H1 (cell line): ENCODE data around the gene PALD1. TPM values are rescaled to one million over a fixed set of nuclear protein-coding genes. Genes with fewer than 3 reads are reported as not detected.

Experiments
- CTCF ChIA-PET: fragments of 300-600 bp; sonication (Branson Sonifier 250); formaldehyde crosslinking; loops from one replicate; lab custom pipeline; 2021; ENCODE audit not compliant: partially characterized antibody; lab: Charles Lee
- POLR2A ChIA-PET: fragments of 300-600 bp; sonication (Branson Sonifier 250); formaldehyde crosslinking; loops from one replicate; lab custom pipeline; 2021; ENCODE audit warnings: inconsistent platforms; ENCODE audit not compliant: partially characterized antibody; lab: Charles Lee
- DNase-seq, 2 experiments: peaks; one replicate each; pipeline versions ENCODE4 v3.0.0 to v3.0.0-alpha.2; 2010 to 2022; ENCODE audit warnings: low spot score in 2 of 2, low read depth in 1 of 2, mixed read lengths in 1 of 2
- FAIRE-seq: peaks from 2 replicates; lab custom pipeline; 2011; peaks lifted over from hg19 to GRCh38; lab: Jason Lieb, UNC
- H2AFZ ChIP-seq: 2 replicates; pipeline ENCODE4 v1.8.1; 2012; ENCODE audit warnings: low read length, inconsistent platforms
- H2AK5ac ChIP-seq: 2 replicates; pipeline ENCODE4 v1.6.1; 2013; ENCODE audit warnings: low read depth, low read length
- H2BK120ac ChIP-seq: replicated peaks from 2 replicates; pipeline ENCODE3; 2013; ENCODE audit warnings: low read depth, low read length, inconsistent platforms
- H2BK12ac ChIP-seq: 2 replicates; pipeline ENCODE4 v1.6.1; 2013; ENCODE audit warnings: low read depth, low read length
- H2BK15ac ChIP-seq: 2 replicates; pipeline ENCODE4 v1.6.1; 2013; ENCODE audit warnings: low read length
- H2BK20ac ChIP-seq: 2 replicates; pipeline ENCODE4 v1.6.1; 2013; ENCODE audit warnings: low read length
- H2BK5ac ChIP-seq: 2 replicates; pipeline ENCODE4 v1.6.1; 2013; ENCODE audit warnings: low read depth, low read length
- H3K14ac ChIP-seq: 2 replicates; pipeline ENCODE4 v1.6.1; 2013; ENCODE audit warnings: inconsistent platforms; ENCODE audit not compliant: insufficient read length
- H3K18ac ChIP-seq: 2 replicates; pipeline ENCODE4 v1.6.1; 2013; ENCODE audit warnings: low read length; ENCODE audit errors: extremely low read depth
- H3K23ac ChIP-seq: 2 replicates; pipeline ENCODE4 v1.6.1; 2013; ENCODE audit warnings: inconsistent platforms; ENCODE audit not compliant: insufficient read length
- H3K23me2 ChIP-seq: 2 replicates; pipeline ENCODE4 v1.6.1; 2013; ENCODE audit warnings: low read depth, low read length
- H3K27ac ChIP-seq: 2 replicates; pipeline ENCODE4 v1.6.1; 2011; ENCODE audit warnings: low read depth, low read length, inconsistent platforms
- H3K27me3 ChIP-seq, 4 experiments: replicated peaks in 1 of 4; 1 replicate in 1 of 4; 2 replicates in 3 of 4; pipeline versions ENCODE4 v1.6.1 to v1.8.1; 2011 to 2013; ENCODE audit warnings: low read length in 3 of 4, mild to moderate bottlenecking in 3 of 4, inconsistent platforms in 2 of 4, mixed read lengths in 2 of 4, moderate library complexity in 1 of 4; ENCODE audit not compliant: control insufficient read depth in 3 of 4, insufficient read depth in 3 of 4; ENCODE audit errors: extremely low read depth in 1 of 4
- H3K36me3 ChIP-seq, 4 experiments: 2 replicates each; pipeline versions ENCODE4 v1.6.1 to v1.8.1; 2011 to 2013; ENCODE audit warnings: mild to moderate bottlenecking in 4 of 4, low read length in 3 of 4, moderate library complexity in 2 of 4, control low read depth in 1 of 4, inconsistent platforms in 1 of 4; ENCODE audit not compliant: insufficient read depth in 4 of 4, control insufficient read depth in 2 of 4
- H3K4ac ChIP-seq: replicated peaks from 2 replicates; pipeline ENCODE3; 2013; ENCODE audit warnings: low read length, low read depth, mixed read lengths, inconsistent platforms; ENCODE audit not compliant: insufficient read length
- H3K4me1 ChIP-seq, 4 experiments: replicated peaks in 1 of 4; 1 replicate in 1 of 4; 2 replicates in 3 of 4; pipeline versions ENCODE4 v1.6.1 to v1.8.1; 2011 to 2013; ENCODE audit warnings: low read length in 3 of 4, inconsistent platforms in 2 of 4, mixed read lengths in 1 of 4; ENCODE audit not compliant: insufficient read depth in 4 of 4, control insufficient read depth in 3 of 4
- H3K4me2 ChIP-seq, 2 experiments: 2 replicates each; pipeline versions ENCODE4 v1.6.1 to v1.8.1; 2011 to 2013; ENCODE audit warnings: low read depth in 2 of 2, low read length in 2 of 2, control low read depth in 1 of 2, inconsistent platforms in 1 of 2, mild to moderate bottlenecking in 1 of 2; ENCODE audit not compliant: insufficient read depth in 1 of 2
- H3K4me3 ChIP-seq, 4 experiments: fragments of 200-600, 300-600 bp in 1 of 4; sonication (generic), shearing (Covaris generic), sonication (Bioruptor Twin) in 1 of 4; 2 replicates each; pipeline versions ENCODE4 v1.5.1 to v1.8.1; 2011 to 2016; ENCODE audit warnings: low read length in 4 of 4, low read depth in 3 of 4, control low read depth in 2 of 4, inconsistent platforms in 2 of 4, mild to moderate bottlenecking in 2 of 4, mixed read lengths in 1 of 4, moderate library complexity in 1 of 4; ENCODE audit not compliant: insufficient read depth in 2 of 4; ENCODE audit errors: extremely low read depth in 1 of 4
- H3K56ac ChIP-seq: replicated peaks from 2 replicates; pipeline ENCODE3; 2013; ENCODE audit warnings: low read depth, mild to moderate bottlenecking, mixed read lengths, low read length, inconsistent platforms; ENCODE audit not compliant: insufficient read length
- H3K79me1 ChIP-seq: 2 replicates; pipeline ENCODE4 v1.6.1; 2013; ENCODE audit warnings: low read depth, low read length, control low read depth
- H3K79me2 ChIP-seq, 2 experiments: 2 replicates each; pipeline versions ENCODE4 v1.6.1 to v1.8.1; 2012 to 2013; ENCODE audit warnings: low read length in 2 of 2, mild to moderate bottlenecking in 2 of 2, inconsistent platforms in 1 of 2; ENCODE audit not compliant: insufficient read depth in 2 of 2, control insufficient read depth in 1 of 2
- H3K9ac ChIP-seq, 4 experiments: replicated peaks in 1 of 4; 1 replicate in 1 of 4; 2 replicates in 3 of 4; pipeline versions ENCODE4 v1.6.1 to v1.8.1; 2011 to 2013; ENCODE audit warnings: low read depth in 3 of 4, low read length in 3 of 4, control low read depth in 2 of 4, mild to moderate bottlenecking in 2 of 4, moderate library complexity in 2 of 4, inconsistent platforms in 1 of 4; ENCODE audit errors: extremely low read depth in 1 of 4
- H3K9me3 ChIP-seq, 2 experiments: 2 replicates each; pipeline versions ENCODE4 v1.6.1 to v1.8.1; 2012 to 2013; ENCODE audit warnings: mild to moderate bottlenecking in 2 of 2, moderate library complexity in 2 of 2, control low read depth in 1 of 2, inconsistent platforms in 1 of 2, low read depth in 1 of 2, low read length in 1 of 2, mixed read lengths in 1 of 2; ENCODE audit not compliant: insufficient read depth in 2 of 2
- H4K20me1 ChIP-seq, 2 experiments: replicated peaks in 1 of 2; 2 replicates each; pipeline versions ENCODE3 to v1.8.1; 2011 to 2013; ENCODE audit warnings: inconsistent platforms in 2 of 2, low read length in 2 of 2, mild to moderate bottlenecking in 1 of 2; ENCODE audit not compliant: insufficient read depth in 2 of 2, control insufficient read depth in 1 of 2
- H4K5ac ChIP-seq: 2 replicates; pipeline ENCODE4 v1.6.1; 2013; ENCODE audit warnings: low read length, low read depth, mixed read lengths, inconsistent platforms; ENCODE audit not compliant: insufficient read length
- H4K8ac ChIP-seq: 2 replicates; pipeline ENCODE4 v1.8.0; 2013; ENCODE audit warnings: mild to moderate bottlenecking, moderate library complexity, low read length, inconsistent platforms; ENCODE audit not compliant: insufficient read depth; ENCODE audit errors: extremely low read depth
- H4K91ac ChIP-seq: replicated peaks from 2 replicates; pipeline ENCODE3; 2013; ENCODE audit warnings: low read length, mixed read lengths, inconsistent platforms; ENCODE audit not compliant: insufficient read length
- CEBPB ChIP-seq: IDR thresholded peaks from 2 replicates; pipeline ENCODE4 v1.6.1; 2012; ENCODE audit warnings: low read depth, low read length
- CHD1 ChIP-seq: IDR thresholded peaks from 2 replicates; pipeline ENCODE4 v1.6.1; 2012; ENCODE audit warnings: low read depth, low read length, improper control_type of control experiment
- CTBP2 ChIP-seq: IDR thresholded peaks from 2 replicates; pipeline ENCODE4 v1.7.0; 2011; ENCODE audit warnings: borderline replicate concordance, mild to moderate bottlenecking, moderate library complexity, mixed read lengths, low read length; ENCODE audit not compliant: insufficient read depth, insufficient read length
- EP300 ChIP-seq, 2 experiments: IDR thresholded peaks; 1 replicate in 1 of 2; 2 replicates in 1 of 2; pipeline ENCODE4 v1.6.1; 2011 to 2012; ENCODE audit warnings: low read depth in 2 of 2, low read length in 2 of 2, mild to moderate bottlenecking in 2 of 2, borderline replicate concordance in 1 of 2, inconsistent platforms in 1 of 2, moderate library complexity in 1 of 2
- GTF2F1 ChIP-seq: IDR thresholded peaks from 2 replicates; pipeline ENCODE4 v1.6.1; 2012; ENCODE audit warnings: low read depth, low read length, improper control_type of control experiment, borderline replicate concordance
- MAFK ChIP-seq: IDR thresholded peaks from 2 replicates; pipeline ENCODE4 v1.6.1; 2012; ENCODE audit warnings: low read depth, mild to moderate bottlenecking, improper control_type of control experiment, low read length
- NANOG ChIP-seq: IDR thresholded peaks from 2 replicates; pipeline ENCODE4 v1.6.1; 2011; ENCODE audit warnings: low read length, low read depth, mild to moderate bottlenecking, inconsistent platforms; ENCODE audit not compliant: insufficient read depth, poor library complexity, severe bottlenecking
- SIX5 ChIP-seq: IDR thresholded peaks from 2 replicates; pipeline ENCODE4 v1.6.1; 2011; ENCODE audit warnings: mild to moderate bottlenecking, low read depth, low read length
- TAF1 ChIP-seq: IDR thresholded peaks from 2 replicates; pipeline ENCODE4 v1.6.1; 2011; ENCODE audit warnings: mild to moderate bottlenecking, low read depth, low read length
- TAF7 ChIP-seq: optimal IDR thresholded peaks from 2 replicates; pipeline ENCODE3; 2011; ENCODE audit warnings: low read depth, mild to moderate bottlenecking, inconsistent platforms, low read length, moderate library complexity, borderline replicate concordance
- TCF12 ChIP-seq: IDR thresholded peaks from 2 replicates; pipeline ENCODE4 v1.6.1; 2011; ENCODE audit warnings: low read depth, mild to moderate bottlenecking, low read length
- WGBS, 2 experiments: shearing (Covaris generic) in 1 of 2; methylation state at CpG; one replicate each; pipeline versions ENCODE4 v1.1.6 to v1.1.7; 2013 to 2015; ENCODE audit warnings: low lambda C conversion rate in 2 of 2, mixed read lengths in 2 of 2, inconsistent platforms in 1 of 2, low coverage in 1 of 2, missing lambda C conversion rate in 1 of 2; ENCODE audit not compliant: insufficient replicate concordance in 2 of 2, insufficient coverage in 1 of 2, insufficient read length in 1 of 2; ENCODE audit errors: extremely low coverage in 1 of 2, missing lambda C conversion rate in 1 of 2; 5-methylcytosine and 5-hydroxymethylcytosine counted together
- polyA plus RNA-seq, 7 experiments: library from polyadenylated mRNA; depleted of rRNA in 3 of 7; stranded (reverse) in 5 of 7; unstranded in 2 of 7; fragments of >200 nt in 5 of 7; fragments of 200-250 nt in 2 of 7; gene quantifications; 1 replicate in 5 of 7; 2 replicates in 1 of 7; 4 replicates in 1 of 7; pipeline versions ENCODE4 v1.2.1 to v1.2.3, GENCODE V29; 2011 to 2013; ENCODE audit warnings: missing spikeins in 2 of 7, mixed read lengths in 2 of 7
- total RNA-seq: library from RNA; stranded (reverse); fragmentation: NEBNext Ultra II Directional; extraction: Animal tissue kit (Norgen Biotek cat#: 25700); gene quantifications from 2 replicates; pipeline ENCODE4 v1.2.1, GENCODE V29; 2021

Gene PALD1
- total and polyA plus RNA-seq, 2 of the 8 experiments (the other 6 are each of a cell fraction or from before 2014, with no cell fraction given): 13.3 to 32.8 TPM

DNA sequence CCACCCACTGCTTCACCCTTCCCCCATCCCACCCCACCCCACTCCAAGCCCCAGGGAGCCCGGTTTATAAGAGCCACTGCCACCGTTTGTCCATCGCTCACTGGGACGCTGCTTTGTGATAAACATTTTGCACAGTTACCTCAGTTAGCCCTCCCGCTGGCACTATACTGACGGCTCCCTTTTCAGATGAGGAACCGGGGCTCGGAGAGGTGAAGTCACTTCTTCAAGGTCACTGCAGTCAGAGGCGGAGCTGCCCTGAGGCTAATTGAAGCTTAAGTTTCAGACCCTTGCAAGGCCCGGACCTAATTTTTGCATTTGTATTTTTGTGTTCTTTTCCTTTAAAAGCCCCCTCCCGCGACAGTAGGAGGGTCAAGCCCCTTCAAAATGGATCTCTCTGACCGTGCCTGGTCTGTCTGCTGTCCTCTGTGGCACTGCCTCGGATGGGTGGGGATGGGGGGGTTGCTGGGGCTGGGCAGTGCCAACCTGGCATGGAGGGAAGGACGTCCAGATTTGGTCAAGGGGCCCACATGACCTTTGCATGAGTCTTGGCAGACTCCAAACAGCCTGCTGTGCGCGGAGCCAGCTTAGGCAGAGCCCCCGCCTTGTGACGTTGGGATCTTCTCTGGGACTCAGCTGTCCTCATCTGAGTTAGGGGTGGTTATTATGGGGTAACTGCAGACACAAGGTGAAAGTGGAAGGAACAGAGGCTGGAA, 19.4 kb upstream of the PALD1 start:
- Histone ChIP-seq H3K79me2 (no peaks in the 10 kb centered on the region), H2BK120ac (no peak overlapping the region), H3K27me3 (peaks cover 21 to 49% (median 48%) of the 10 kb centered on the region in 4 experiments), H3K9ac (no peak overlapping the region; a peak in 1 of 7 replicates), H3K4me1 (peaks cover 10 to 39% (median 23%) of the 10 kb centered on the region in 4 experiments), H3K79me1 (no peaks in the 10 kb centered on the region), H3K9me3 (no peaks in the 10 kb centered on the region), H2BK20ac (peak overlapping the region; percentile 90; the same call in 1 of the 2 replicates), H3K23ac (no peak overlapping the region), H3K4me2 (peak overlapping the region; percentile 57 to 81), H2AK5ac (0 out of 2 replicates have a peak overlapping the region, but pooled peaks have one; percentile 1), H3K18ac (peak overlapping the region; percentile 83; the same call in 1 of the 2 replicates), H3K14ac (no peak overlapping the region), H2BK15ac (0 out of 2 replicates have a peak overlapping the region, but pooled peaks have one; percentile 61), H3K4me3 (peak overlapping the region in 2 of 4 experiments; percentile 55 to 68; a peak in 3 of 8 replicates), H3K27ac (no peak overlapping the region), H2BK12ac (peak overlapping the region; percentile 94), H3K4ac (peak overlapping the region; percentile 3), H4K91ac (peak overlapping the region; percentile 96), H4K8ac (no peak overlapping the region), H2AFZ (no peak overlapping the region), H4K20me1 (no peaks in the 10 kb centered on the region), H3K36me3 (no peaks in the 10 kb centered on the region; a peak in 1 of 8 replicates), H3K56ac (no peak overlapping the region), H2BK5ac (peak overlapping the region; percentile 79; the same call in 1 of the 2 replicates), H3K23me2 (peaks cover 12% of the 10 kb centered on the region; the same call in 1 of the 2 replicates), H4K5ac (no peak overlapping the region)
- POLR2A ChIA-PET: interaction anchor here (1.1 to 2.1 kb wide), 5 partner anchors 19 to 55 kb away, joined by 3 to 5 read pairs (median 4); no protein-coding TSS in a partner anchor
- FAIRE-seq (no peak), DNase-seq (no peak)
- CTCF ChIA-PET: interaction anchor here (0.5 to 43.0 kb wide), 16 partner anchors 13 to 343 kb away, joined by 3 to 908 read pairs (median 4); partner anchors contain the start of genes EIF4EBP2, LRRC20 and PALD1
- WGBS, 2 experiments: 25% methylated on average over 18 of the region's 19 CpGs; no CpG with 5 or more reads in 1 of the 2 experiments
- TF ChIP-seq CEBPB (no peak), EP300 (IDR thresholded peaks at IDR 0.05; ENCODE audit: borderline replicate concordance in 1 of 2, low read depth in 2 of 2, low read length in 2 of 2) (no peak), TAF7 (no peak), NANOG (no peak), SIX5 (no peak), TAF1 (no peak), MAFK (no peak), CHD1 (no peak), TCF12 (no peak), CTBP2 (no peak), GTF2F1 (no peak)
